GM19463 (cell line): ENCODE data around the gene AGXT.

Experiments
- ATAC-seq: cut with Tn5 transposase; IDR thresholded peaks from one replicate; pipeline ENCODE4 v1.9.1; 2021; ENCODE audit warnings: mild to moderate bottlenecking, moderate library complexity; ENCODE audit not compliant: unreplicated experiment

Gene AGXT

DNA sequence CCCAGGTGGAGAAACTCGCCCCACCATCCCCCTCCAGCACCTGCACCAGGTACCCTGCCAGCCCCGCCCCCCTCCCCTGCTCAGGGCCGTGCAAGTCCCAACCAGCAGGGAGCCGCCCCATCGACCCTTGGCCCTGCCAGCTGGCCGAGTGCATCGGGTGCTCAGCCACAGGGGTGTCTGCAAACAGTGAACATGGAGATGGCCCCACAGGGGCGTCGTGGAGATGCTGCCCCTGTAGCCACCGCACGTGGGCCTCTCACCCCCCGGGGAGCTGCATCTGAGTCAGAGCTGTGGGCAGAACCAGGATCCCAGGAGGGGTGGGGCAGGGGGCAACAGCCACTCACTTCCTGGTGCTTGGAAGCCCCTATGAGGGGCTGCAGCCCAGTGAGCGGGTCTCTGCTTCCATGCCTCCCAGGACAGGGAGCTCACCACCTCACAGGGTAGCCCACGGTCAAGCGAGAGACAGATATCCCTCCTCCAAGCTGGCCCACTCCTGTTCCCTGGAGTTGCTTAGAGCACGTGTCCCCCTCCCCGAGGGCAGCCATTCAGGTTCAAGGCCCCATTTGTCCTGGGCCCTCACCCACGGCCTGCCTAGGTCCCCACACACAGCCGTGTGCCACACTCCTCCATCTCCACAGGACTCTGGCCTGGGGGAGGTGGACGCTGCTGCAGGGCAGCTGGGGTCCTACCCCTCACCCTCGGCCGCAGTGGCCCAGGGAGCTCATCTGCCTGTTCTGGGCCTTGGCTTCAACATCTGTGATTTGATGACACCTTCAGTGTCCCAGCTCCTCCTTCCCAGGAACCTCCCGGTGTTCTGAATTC is 28.5 kb downstream of the AGXT start:
- no peak for ATAC-seq

DNA sequence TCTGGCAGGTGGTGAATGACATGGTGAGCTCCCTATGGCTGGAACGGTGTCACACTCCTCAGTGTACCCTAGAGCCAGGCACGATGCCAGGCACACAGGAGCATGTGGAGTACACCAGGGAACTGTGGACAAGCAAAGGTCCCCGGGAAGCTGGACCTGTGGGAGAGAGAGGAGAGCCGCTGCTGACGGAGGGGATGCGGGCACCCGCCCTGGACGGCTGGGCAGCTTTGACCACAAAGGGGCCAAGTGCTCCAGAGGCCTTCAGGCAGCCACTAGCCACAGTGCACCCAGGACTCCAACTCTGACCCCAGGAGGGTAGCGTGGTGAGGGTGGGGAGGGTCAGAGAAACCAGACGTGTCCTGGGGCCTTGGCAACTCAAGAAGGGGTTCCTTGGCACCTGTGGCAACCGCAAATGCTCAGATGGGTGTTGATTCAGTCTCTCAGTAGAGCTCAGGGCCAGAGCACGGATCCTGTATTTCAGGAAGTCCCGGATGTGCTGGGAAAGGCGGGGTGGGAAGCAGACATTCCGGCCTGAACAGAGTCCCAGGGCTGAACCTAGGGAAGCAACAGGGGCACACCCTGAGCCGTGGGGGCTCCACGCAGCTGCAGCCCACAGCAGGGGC is 29.6 kb downstream of the AGXT start:
- ATAC-seq: no peak

DNA sequence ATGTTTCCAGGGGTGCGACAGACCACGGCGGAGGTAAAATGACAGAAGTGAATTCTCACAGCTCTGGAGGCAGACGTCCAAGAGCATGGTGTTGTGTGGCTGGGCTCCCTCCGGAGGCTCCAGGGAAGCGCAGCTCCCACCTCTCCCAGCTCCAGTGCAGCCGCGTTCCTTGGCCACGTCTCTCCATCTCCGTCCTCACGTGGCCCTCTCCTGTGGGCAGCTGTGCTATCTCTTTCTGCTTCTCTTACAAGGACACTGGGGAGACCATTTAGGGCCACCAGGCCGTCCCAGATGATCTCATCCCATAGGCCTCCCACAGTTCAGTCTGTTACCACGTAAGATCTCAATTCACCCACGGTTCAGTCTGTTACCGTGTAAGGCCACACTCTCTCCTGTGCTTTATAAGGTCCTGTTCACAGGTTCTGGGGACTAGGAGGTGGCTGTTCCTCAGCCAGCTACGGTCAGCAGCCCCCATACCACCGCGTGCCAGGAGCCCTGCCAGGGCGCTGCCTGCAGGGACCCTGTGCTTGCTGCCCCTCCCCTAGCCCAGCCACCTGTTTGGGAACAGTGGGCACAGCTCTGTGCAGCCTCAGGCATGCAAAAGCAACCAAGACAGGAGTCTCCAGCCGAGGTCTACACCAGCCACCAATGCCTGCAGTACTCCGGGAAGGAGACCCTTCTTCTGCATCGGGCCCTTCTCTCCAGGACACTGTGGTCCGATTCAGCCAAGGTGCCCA is 30.3 kb downstream of the AGXT start:
- no peak for ATAC-seq

DNA sequence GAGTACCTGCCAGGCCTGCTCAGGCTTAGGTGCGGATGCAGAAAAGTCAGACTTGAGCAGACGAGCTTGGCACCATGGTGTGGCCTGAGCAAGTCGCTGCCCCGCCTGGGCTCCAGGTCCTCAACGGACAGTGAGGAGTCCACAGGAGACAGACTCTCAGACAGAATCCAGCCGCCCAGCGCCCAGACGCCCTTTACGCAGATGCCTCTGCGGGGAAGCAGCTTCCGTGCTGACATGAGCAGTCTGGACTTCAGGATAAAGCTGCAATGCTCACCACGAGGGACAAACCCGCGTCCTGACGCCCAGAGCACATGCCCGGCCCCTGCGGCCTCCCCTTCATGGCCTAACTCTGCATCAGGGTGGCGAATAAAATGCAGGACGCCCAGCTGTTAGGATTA is 30.8 kb downstream of the AGXT start:
- no peak for ATAC-seq

DNA sequence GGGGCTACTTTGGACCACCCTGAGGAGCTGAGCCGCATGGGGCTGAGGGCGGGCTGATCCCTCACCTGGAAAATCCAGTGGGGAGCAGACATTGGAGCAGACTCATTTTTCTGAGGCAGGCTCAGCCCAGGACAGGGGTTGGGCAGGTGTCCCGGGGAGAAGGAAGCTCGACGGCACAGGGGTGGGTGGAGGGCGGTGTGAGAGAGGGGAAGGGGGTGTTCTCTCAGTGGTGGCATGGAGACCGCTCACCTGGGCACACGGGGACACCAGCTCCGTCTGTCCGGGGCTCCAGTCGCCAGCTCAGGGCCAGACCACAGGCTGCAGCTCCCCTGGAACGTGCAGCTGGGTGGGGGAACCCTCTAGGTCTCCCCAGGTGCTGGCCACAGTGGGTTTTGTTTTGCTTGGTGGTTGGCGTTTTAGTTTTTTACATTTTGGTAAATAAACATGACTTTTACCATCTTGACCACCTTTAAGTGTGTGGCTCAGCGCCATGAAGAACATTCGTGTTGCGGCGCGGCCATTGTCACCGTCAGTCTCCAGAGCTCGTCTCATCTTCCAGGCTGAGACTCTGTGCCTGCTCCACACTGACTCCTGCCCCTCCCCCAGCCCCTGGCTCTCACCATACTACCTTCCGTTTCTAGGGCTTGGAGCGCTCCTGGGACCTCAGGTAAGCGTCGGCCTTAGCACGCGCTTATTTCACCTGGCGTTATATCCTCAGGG is 31.7 kb downstream of the AGXT start:
- no peak for ATAC-seq

DNA sequence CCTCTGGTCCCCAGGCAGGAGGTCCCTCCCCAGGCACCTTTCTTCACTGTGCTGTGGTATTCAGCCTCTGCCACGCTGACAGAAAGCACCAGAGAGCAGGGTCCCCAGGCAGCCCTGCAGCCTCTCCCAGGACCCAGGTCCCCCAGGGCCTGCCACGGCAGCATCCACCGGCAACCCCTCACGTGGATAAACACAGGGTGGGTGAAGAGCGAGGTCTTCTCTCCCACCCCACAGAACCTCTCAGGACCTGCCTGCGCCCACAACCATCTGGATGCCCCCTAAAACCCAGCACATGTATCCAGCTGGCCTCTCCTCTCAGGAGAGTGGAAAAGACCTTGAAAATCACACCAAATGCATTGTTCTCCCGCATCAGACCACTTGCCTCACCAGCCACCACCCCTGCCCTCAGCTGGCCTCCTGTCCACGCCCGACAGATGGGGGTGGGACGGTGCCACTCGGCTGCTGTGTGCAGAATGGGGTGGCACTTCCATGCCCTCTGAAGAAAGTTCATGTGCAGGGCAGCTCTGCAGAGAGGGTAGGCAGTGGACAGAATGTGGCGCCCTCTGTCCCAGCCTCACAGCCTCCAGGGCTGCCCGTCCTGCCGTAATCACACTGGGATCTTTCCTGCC is 33.5 kb downstream of the AGXT start:
- no peak for ATAC-seq

DNA sequence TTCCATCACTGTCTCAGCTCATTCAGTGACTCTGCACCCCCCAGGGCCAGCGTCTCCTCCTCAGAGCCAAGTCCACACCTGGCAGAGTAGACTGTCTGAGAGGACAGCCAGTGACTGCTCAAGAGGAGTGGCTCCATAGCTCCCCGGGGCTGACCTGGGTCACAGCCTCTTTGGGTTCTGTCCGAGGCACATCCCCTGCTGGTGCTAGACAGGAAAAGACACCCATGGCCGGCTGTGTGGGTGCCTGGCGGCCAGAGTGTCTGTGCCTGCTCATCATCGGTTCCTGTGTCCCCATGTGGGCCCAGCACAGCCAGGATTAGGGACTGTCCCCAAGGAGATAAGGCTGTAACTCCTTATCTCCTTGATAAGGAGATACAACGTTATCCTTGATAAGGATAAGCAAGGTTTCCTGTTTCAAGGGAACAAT is 34.0 kb downstream of the AGXT start:
- ATAC-seq: no peak

DNA sequence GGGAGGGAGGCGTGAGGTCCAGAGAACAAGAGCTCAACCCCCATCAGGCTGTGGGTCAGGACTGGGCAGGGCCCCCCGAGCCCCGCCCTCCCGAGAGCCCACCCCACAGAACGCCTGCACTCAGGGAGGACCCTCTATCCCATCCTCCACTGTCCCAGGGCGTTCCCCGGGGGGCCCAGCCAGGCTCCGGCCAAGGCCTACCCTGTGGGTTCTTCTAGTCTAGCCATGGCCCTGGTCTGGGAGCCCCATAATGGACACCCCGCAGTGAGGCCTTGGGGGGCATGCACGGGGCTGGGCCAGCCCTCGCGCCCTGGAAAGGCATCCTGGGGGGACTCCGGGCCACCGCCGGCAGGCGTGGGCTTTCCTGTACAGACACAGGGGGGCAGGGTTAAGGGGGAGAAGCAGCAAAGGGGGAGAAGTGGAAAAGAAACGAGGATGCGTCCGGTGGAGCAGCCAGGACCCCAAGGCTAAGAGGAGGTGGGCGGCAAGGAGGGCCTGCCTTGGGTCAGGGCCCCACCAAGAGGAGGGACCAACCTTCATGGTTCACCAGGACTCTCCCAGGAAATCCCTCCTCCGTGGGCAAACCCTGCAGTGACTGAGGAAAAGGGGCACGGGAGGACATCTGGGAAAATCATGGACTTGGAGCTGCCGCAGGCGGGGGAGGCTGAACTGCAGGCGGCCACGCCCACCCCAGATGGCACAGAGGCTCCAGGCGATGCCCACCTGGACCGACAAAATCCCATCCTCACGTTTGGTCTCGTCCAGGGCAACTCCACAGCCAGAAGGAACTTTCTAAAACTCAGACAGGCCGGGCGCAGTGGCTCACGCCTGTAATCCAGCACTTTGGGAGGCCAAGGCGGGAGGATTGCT is 34.8 kb downstream of the AGXT start:
- ATAC-seq: no peak

DNA sequence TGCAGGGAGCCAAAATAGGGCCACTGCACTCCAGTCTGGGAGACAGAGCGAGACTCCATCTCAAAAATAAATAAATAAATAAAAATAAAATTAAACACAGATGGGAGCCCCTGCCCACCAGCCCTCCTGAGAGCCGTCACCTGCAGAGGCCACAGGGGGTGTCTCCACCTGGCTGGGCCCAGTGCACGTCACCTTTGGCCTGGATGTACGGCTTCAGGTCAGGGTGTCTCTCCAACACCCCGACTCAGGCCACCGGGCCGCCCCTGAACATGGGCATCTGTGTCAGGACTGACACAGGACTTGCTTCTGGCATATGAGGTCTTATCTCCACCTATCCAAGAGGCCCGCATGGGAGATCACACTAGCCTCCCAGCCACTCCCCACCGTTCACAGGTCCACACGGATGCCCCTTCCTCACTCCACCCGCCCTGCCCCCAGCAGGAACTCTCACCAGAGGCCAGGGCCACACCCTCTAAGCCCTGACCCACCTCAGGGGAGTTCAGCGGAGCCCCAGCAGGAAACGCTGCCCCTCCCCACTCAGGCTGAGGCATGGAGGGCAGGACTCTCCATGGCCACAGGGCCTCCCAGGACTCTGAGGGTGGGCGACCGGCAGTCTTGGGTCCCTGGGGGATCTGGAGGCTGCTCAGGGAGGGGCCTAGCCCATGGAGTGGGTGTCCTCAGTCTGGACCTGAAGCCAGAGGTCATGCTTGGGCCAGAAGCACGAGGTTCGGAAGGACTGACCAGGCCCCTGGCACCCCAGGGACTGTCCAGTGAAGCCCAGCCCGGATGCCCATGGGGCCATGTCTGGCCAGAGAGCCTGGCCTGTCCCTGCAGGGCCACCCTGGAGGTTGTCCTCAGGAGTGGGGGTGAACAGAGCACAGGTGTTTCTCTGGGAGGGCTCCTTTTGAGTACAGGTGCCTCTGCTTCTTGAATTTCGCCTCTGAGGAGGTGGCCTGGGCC is 35.9 kb downstream of the AGXT start:
- no peak for ATAC-seq

DNA sequence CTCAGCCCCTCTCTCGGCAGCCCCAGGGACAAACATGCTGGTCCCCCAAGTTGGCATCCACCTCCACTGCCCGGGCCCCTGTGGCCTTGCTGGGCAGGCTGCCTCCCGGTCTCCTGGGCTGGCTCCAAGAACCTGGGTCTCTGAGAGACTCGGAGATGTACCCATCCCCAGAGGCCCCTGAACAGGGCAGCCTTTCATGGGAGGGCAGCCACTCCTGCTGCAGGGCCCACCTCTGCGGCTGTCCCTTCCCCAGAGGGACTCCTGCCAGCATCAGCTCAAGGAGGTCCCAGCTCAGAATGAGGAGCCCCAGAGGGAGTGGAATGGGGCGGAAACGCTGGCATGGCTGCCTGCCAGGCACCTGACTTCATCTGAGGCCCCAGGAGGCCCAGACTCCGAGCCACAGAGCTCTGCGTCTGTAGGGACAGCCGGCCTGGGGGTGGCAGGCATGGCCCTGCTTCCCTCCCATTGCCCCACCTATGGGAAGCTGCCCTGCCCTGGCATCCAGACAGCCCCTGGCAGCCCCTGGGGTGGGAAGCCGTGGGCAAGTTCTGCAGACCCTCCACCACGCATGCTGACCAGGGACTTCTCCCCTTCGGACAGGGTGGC is 36.7 kb downstream of the AGXT start:
- no peak for ATAC-seq

DNA sequence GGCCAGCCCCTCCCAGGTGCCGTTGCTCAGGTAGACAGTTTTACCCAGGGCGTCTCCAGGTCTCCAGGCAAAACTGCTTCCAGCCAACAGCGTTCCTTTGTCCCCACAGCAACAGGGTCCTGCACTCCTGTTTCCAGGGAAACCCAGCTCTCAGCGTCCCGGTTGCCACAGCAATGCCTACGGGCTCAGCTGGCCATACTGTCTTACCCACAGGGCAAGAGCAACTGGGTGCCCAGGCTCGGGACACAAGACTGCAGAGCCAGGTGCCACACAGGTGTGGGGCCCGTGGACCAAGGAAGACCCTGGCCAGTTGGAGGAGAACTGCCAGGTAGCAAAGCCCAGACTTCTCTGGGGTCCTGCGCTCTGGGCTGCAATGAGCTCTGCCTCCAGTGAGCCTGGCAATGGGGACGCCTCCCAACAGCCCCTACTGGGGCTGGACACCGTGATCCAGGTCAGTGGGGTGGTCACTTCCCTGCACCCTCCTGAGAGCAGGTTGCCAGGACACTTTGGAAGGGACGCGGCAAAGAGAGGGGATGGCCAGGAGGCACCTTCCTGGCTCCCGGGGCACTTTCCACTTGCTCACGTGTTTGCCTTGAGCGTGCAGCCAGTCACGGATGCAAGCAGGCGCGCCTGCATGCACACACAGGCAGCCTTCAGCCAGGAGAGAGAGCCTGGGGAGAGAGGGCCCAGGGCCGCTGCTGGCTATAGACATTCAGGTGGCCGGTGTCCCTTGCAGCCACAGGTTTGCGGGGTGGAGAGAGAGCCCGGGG is 37.7 kb downstream of the AGXT start, which contains the start of gene CROCC2:
Gene CROCC2 (plus strand): TSS at position 196 of the 770 bp plus-strand sequence. CDS start 178 bp downstream, at position 374.
- ATAC-seq: no peak

DNA sequence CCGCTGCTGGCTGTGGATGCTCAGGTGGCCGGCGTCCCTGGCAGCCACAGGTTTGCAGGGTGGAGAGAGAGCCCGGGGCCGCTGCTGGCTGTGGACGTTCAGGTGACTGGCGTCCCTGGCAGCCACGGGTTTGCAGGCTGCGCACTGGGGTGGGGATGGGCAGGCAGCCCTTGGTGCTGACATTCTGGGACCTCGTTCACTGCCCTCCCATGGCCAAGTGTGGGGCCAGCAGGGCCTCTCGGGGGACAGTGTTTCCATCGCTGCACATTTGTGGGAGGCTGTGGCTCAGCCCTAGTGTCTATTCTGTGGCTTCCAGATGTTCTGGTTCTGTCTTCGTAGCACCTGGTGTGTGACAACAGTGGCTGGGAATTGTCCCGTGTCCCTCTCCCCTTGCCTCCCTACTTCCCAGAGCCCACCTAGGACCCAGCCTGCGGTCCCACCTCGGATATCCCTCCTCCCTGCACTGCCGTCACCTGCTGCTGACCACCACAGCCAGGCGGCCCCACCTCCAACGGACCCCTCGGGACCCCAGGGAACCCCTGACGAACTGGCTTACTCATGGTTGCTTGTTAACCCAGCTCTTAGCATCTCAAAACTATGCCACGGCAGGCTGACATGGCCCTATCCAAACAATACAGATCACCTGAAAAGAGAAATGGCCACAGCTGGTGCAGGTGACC is 38.4 kb downstream of the AGXT start:
- ATAC-seq: no peak

DNA sequence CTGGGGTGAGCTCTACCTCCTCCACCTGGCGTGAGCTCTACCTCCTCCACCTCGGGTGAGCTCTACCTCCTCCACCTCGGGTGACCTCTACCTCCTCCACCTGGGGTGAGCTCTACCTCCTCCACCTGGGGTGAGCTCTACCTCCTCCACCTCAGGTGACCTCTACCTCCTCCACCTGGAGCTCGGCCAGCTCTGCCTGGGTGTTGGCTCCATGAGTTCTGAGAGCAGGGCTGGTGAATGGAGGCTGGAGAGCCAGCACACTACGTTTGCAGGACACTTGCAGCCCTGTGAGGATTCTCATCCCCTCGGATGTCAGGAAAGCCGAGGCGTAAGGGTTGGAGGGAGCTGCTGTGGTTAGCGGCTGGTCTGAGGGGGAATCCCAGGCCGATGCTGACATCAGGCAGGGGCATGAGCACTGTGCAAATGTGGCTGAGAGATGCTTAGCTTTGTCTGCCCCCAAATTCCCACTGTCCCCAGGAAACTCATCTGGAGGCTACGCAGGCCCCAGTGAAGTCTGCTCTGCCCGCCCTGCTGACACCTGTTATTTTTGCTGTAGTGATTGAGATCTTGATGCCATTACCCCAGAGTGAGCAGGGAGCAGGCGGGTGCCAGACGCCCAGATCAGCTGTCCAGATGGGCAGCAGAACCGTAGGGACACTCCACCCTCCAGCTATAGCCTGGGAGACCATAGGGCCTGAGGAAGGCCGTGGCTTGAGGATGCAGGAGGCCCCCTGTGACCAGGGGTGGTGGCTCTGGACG is 40.8 kb downstream of the AGXT start:
- ATAC-seq: no peak

DNA sequence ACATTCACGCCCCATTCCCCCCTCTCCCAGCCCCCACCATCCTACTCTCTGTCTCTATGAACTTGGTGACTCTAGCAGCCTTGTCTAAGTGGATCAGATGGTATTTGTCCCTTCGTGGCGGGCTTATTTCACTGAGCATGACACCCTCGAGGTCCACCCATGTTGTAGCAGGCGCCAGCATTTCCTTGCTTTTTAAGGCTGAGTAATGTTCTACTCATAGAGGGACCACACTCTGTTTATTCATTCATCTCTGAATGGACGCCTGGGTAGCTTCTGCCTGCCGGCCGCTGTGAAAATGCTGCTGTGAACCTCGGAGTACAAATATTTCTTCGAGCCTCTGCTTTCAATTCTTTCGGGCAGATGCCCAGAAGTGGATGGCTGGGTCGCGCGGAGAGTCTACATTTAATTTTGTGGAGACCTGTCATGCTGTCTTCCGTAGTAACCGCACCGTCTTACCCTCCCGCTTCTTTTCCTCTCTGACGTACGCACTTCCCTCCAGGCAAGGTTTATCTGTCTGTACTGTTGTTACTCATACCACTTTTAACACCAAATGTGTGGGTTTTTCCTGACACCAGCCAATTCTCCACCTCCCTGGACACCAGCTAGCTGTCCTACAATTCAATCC is 43.1 kb downstream of the AGXT start:
- no peak for ATAC-seq
